ENCODE results near the gene SCUBE2. TPM values are rescaled to one million over a fixed set of nuclear protein-coding genes. Genes with fewer than 3 reads are reported as not detected.

The SCUBE2 gene
- total and polyA plus RNA-seq, 4 donors = 2.6 to 27.6 (median 4.0) TPM

- TF ChIP-seq CTCF (IDR thresholded peaks at IDR 0.05; ENCODE audit: control extremely low read depth, extremely low read depth) = no peak
- peaks cover 0 to 12% (median 6%) of the 10 kb centered on the region in 5 donors for H3K4me1 ChIP-seq (ENCODE audit: control insufficient read depth in 5 of 5, insufficient read depth in 5 of 5, low read length in 5 of 5)
- H3K9me3 ChIP-seq (ENCODE audit: control insufficient read depth in 4 of 4, insufficient read depth in 3 of 4, low read length in 3 of 4) = no peaks in the 10 kb centered on the region
- peaks cover 9 to 24% (median 15%) of the 10 kb centered on the region in 4 donors for H3K36me3 ChIP-seq (ENCODE audit: control insufficient read depth in 4 of 4, insufficient read depth in 4 of 4, low read length in 4 of 4)
- no peaks in the 10 kb centered on the region for H3K27me3 ChIP-seq (ENCODE audit: control insufficient read depth in 3 of 3, insufficient read depth in 3 of 3, low read length in 2 of 3)
- no peak overlapping the region for H3K4me3 ChIP-seq
- no peak for DNase-seq
- ATAC-seq (ENCODE audit: insufficient read depth, low FRiP score) = no peak
- H3K27ac ChIP-seq (ENCODE audit: low read depth in 1 of 2, low read length in 1 of 2) = no peak overlapping the region
- H3K9ac ChIP-seq (ENCODE audit: insufficient read depth in 1 of 2, low read length in 2 of 2) = no peak overlapping the region
- WGBS, 2 donors = 91 to 94% methylated on average over 2 of the region's 2 CpGs
These were observed 45.3 kb upstream of the SCUBE2 start for GRCh38 chr11:9136741-9137140.

- Histone ChIP-seq H3K27me3 (ENCODE audit: control insufficient read depth in 3 of 3, insufficient read depth in 3 of 3, low read length in 2 of 3) (no peaks in the 10 kb centered on the region), H3K36me3 (ENCODE audit: control insufficient read depth in 4 of 4, insufficient read depth in 4 of 4, low read length in 4 of 4) (peaks cover 0 to 12% (median 5%) of the 10 kb centered on the region in 4 donors), H3K9me3 (ENCODE audit: control insufficient read depth in 4 of 4, insufficient read depth in 3 of 4, low read length in 3 of 4) (no peaks in the 10 kb centered on the region), H3K4me3 (no peak overlapping the region), H3K4me1 (ENCODE audit: control insufficient read depth in 5 of 5, insufficient read depth in 5 of 5, low read length in 5 of 5) (peaks cover 0 to 6% (median 5%) of the 10 kb centered on the region in 5 donors), H3K9ac (ENCODE audit: insufficient read depth in 1 of 2, low read length in 2 of 2) (no peak overlapping the region), H3K27ac (ENCODE audit: low read depth in 1 of 2, low read length in 1 of 2) (no peak overlapping the region)
- WGBS, 2 donors = 92 to 97% methylated on average over 2 of the region's 2 CpGs
- ATAC-seq (ENCODE audit: insufficient read depth, low FRiP score) (no peak), DNase-seq (no peak)
- no peak for TF ChIP-seq CTCF (IDR thresholded peaks at IDR 0.05; ENCODE audit: control extremely low read depth, extremely low read depth)
These were observed 42.6 kb upstream of the SCUBE2 start for GRCh38 chr11:9133956-9134355.

- Histone ChIP-seq H3K9me3 (ENCODE audit: control insufficient read depth in 4 of 4, insufficient read depth in 3 of 4, low read length in 3 of 4) (no peaks in the 10 kb centered on the region), H3K4me3 (no peak overlapping the region), H3K9ac (ENCODE audit: insufficient read depth in 1 of 2, low read length in 2 of 2) (no peak overlapping the region), H3K27ac (ENCODE audit: low read depth in 1 of 2, low read length in 1 of 2) (no peak overlapping the region), H3K36me3 (ENCODE audit: control insufficient read depth in 4 of 4, insufficient read depth in 4 of 4, low read length in 4 of 4) (peaks cover 0 to 8% (median 0%) of the 10 kb centered on the region in 4 donors), H3K4me1 (ENCODE audit: control insufficient read depth in 5 of 5, insufficient read depth in 5 of 5, low read length in 5 of 5) (peaks cover 0 to 3% (median 2%) of the 10 kb centered on the region in 5 donors), H3K27me3 (ENCODE audit: control insufficient read depth in 3 of 3, insufficient read depth in 3 of 3, low read length in 2 of 3) (no peaks in the 10 kb centered on the region)
- DNase-seq (no peak), ATAC-seq (ENCODE audit: insufficient read depth, low FRiP score) (no peak)
- TF ChIP-seq CTCF (IDR thresholded peaks at IDR 0.05; ENCODE audit: control extremely low read depth, extremely low read depth) = no peak
- 94% methylated on average over 5 of the region's 5 CpGs for WGBS, 2 donors
These were observed 40.9 kb upstream of the SCUBE2 start for GRCh38 chr11:9132203-9132878.
